MM.1S (cell line): ENCODE data around the gene CFAP90.

ENCODE experiments used
- DNase-seq: peaks from one replicate; pipeline ENCODE4 v3.0.0-alpha.2; 2015
- H2AFZ ChIP-seq: fragments of 300-600 bp; sonication (generic); 2 replicates; pipeline ENCODE4 v1.6.0; 2016; ENCODE audit warnings: antibody characterized with exemption, low read length
- H3F3A ChIP-seq: fragments of 300-600 bp; sonication (generic); 2 replicates; pipeline ENCODE4 v1.6.1; 2016; ENCODE audit warnings: mild to moderate bottlenecking, antibody characterized with exemption, low read length, moderate library complexity, mixed read lengths; ENCODE audit not compliant: insufficient read depth
- H3K27ac ChIP-seq: fragments of 300-600 bp; sonication (generic); 2 replicates; pipeline ENCODE4 v1.5.1; 2016; ENCODE audit warnings: mild to moderate bottlenecking, low read length
- H3K27me3 ChIP-seq: fragments of 300-600 bp; sonication (generic); replicated peaks from 2 replicates; pipeline ENCODE4 v1.6.0; 2016; ENCODE audit warnings: low read length; ENCODE audit not compliant: insufficient read depth
- H3K36me3 ChIP-seq: fragments of 300-600 bp; sonication (generic); replicated peaks from 2 replicates; pipeline ENCODE4 v1.6.1; 2016; ENCODE audit warnings: mild to moderate bottlenecking, low read length, mixed read lengths; ENCODE audit not compliant: insufficient read depth
- H3K4me1 ChIP-seq: fragments of 300-600 bp; sonication (generic); 2 replicates; pipeline ENCODE4 v1.6.1; 2016; ENCODE audit warnings: low read length, mixed read lengths
- H3K4me2 ChIP-seq: fragments of 300-600 bp; sonication (generic); 2 replicates; pipeline ENCODE4 v1.6.0; 2016; ENCODE audit warnings: low read depth, low read length
- H3K4me3 ChIP-seq: fragments of 300-600 bp; sonication (generic); 2 replicates; pipeline ENCODE4 v1.5.1; 2016; ENCODE audit warnings: low read length, mixed read lengths
- H3K79me2 ChIP-seq: fragments of 300-600 bp; sonication (generic); 2 replicates; pipeline ENCODE4 v1.6.1; 2016; ENCODE audit warnings: mixed run types, low read length, mixed read lengths
- H3K9ac ChIP-seq: fragments of 300-600 bp; sonication (generic); 2 replicates; pipeline ENCODE4 v1.6.1; 2016; ENCODE audit warnings: low read length, mixed read lengths
- H3K9me2 ChIP-seq: fragments of 300-600 bp; sonication (generic); replicated peaks from 2 replicates; pipeline ENCODE4 v1.6.1; 2016; ENCODE audit warnings: mild to moderate bottlenecking, low read length, mixed read lengths; ENCODE audit not compliant: insufficient read depth
- H3K9me3 ChIP-seq: fragments of 300-600 bp; sonication (generic); replicated peaks from 2 replicates; pipeline ENCODE4 v1.6.1; 2016; ENCODE audit warnings: mild to moderate bottlenecking, low read length, mixed read lengths; ENCODE audit not compliant: insufficient read depth
- H4K20me1 ChIP-seq: fragments of 300-600 bp; sonication (generic); 2 replicates; pipeline ENCODE4 v1.6.1; 2016; ENCODE audit warnings: mild to moderate bottlenecking, low read length, moderate library complexity, mixed read lengths; ENCODE audit not compliant: insufficient read depth
- CTCF ChIP-seq: fragments of 300-600 bp; sonication (generic); IDR thresholded peaks from 2 replicates; pipeline ENCODE4 v1.5.1; 2016; ENCODE audit warnings: antibody characterized with exemption, low read length, mixed read lengths
- EZH2 ChIP-seq: fragments of 300-600 bp; sonication (generic); optimal IDR thresholded peaks from 2 replicates; pipeline ENCODE3; 2017; ENCODE audit warnings: low read depth, mild to moderate bottlenecking, antibody characterized with exemption, low read length, mixed read lengths
- EZH2phosphoT487 ChIP-seq: fragments of 300-600 bp; sonication (generic); IDR thresholded peaks from 2 replicates; pipeline ENCODE4 v1.6.1; 2018; ENCODE audit warnings: antibody characterized with exemption, low read length

Gene CFAP90

DNA sequence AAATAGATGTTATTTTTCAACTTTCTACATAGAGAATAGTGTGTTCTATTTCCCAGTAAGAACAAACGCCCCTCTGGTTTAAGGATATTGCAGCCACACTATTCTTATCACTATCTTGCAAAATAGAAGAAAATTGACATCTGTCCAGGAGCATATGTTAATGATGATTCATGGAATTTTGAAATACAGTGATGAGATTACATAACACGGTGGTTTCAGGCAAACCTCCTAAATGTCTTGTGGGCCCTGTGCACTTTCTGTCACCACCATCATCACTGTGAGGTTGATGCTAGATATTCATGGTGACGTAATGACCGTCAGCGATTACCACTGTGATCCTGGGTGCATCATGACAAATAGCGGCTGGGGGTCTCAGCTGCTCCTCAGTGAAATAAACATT is 48.1 kb downstream of the CFAP90 start:
- Histone ChIP-seq H3K27me3 (no peaks in the 10 kb centered on the region), H3K9ac (no peak overlapping the region)
- DNase-seq: no peak

GRCh38 chr5:7801891-7802614 is 48.9 kb downstream of the CFAP90 start:
- no peaks in the 10 kb centered on the region for H3F3A ChIP-seq
- no peaks in the 10 kb centered on the region for H3K9me2 ChIP-seq
- no peaks in the 10 kb centered on the region for H3K27me3 ChIP-seq
- H2AFZ ChIP-seq: no peak overlapping the region
- H3K36me3 ChIP-seq: no peaks in the 10 kb centered on the region
- H3K79me2 ChIP-seq: no peaks in the 10 kb centered on the region
- no peak overlapping the region for H3K27ac ChIP-seq
- no peak overlapping the region for H3K4me3 ChIP-seq
- TF ChIP-seq EZH2 (no peak), EZH2phosphoT487 (no peak), CTCF (no peak)
- H4K20me1 ChIP-seq: no peaks in the 10 kb centered on the region
- no peak overlapping the region for H3K4me2 ChIP-seq
- H3K9me3 ChIP-seq: no peaks in the 10 kb centered on the region
- H3K4me1 ChIP-seq: no peaks in the 10 kb centered on the region
- DNase-seq: no peak
- H3K9ac ChIP-seq: no peak overlapping the region

More for the DNA sequence above, 48.1 kb downstream of the CFAP90 start:
- H3K4me2 ChIP-seq: no peak overlapping the region
- H3K27ac ChIP-seq: no peak overlapping the region
- no peaks in the 10 kb centered on the region for H3F3A ChIP-seq
- H3K9me2 ChIP-seq: no peaks in the 10 kb centered on the region
- no peaks in the 10 kb centered on the region for H3K36me3 ChIP-seq
- H3K4me1 ChIP-seq: no peaks in the 10 kb centered on the region
- TF ChIP-seq EZH2 (no peak), EZH2phosphoT487 (no peak), CTCF (no peak)
- H2AFZ ChIP-seq: no peak overlapping the region
- H3K9me3 ChIP-seq: no peaks in the 10 kb centered on the region
- no peaks in the 10 kb centered on the region for H3K79me2 ChIP-seq
- H4K20me1 ChIP-seq: no peaks in the 10 kb centered on the region
- H3K4me3 ChIP-seq: no peak overlapping the region

DNA sequence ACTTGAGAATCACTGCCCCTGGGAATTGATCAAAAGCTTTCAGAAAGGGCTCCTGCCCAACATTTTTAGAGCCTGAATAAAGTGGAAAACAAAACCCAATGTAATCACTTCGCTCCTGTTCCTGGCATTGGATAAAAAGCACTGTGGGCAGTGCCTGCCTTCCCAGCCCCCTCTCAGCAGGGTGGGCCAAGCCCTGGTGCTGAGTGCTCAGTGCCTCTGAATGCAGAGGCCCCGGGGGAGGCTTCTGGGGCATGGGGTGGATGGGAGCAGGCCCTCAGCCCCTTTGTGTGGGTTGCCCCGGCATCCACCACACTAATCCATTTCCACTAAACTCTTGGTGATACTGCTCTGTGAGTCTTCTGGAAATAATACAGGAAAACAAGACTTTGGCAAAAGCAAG is 55.6 kb downstream of the CFAP90 start:
- H2AFZ ChIP-seq: no peak overlapping the region
- no peaks in the 10 kb centered on the region for H3K36me3 ChIP-seq
- no peaks in the 10 kb centered on the region for H3K9me2 ChIP-seq
- no peak overlapping the region for H3K4me3 ChIP-seq
- H3K27ac ChIP-seq: no peak overlapping the region
- no peak overlapping the region for H3K9ac ChIP-seq
- no peak overlapping the region for H3K4me2 ChIP-seq
- no peaks in the 10 kb centered on the region for H4K20me1 ChIP-seq
- no peaks in the 10 kb centered on the region for H3K79me2 ChIP-seq
- no peak for TF ChIP-seq CTCF
- TF ChIP-seq EZH2: no peak
- no peak for TF ChIP-seq EZH2phosphoT487
- no peaks in the 10 kb centered on the region for H3K27me3 ChIP-seq
- H3K9me3 ChIP-seq: no peaks in the 10 kb centered on the region
- no peaks in the 10 kb centered on the region for H3F3A ChIP-seq
- no peak for DNase-seq
- peaks cover 19% of the 10 kb centered on the region for H3K4me1 ChIP-seq
